Measurements from ENCODE around the gene CYP8B1.

Gene CYP8B1

GRCh38 chr3:42847731-42848130 is 27.9 kb downstream of the CYP8B1 start:
- DNase-seq (ENCODE audit: low read depth) = no peak
- H3K4me3 ChIP-seq (ENCODE audit: low read depth, low read length) = no peak overlapping the region
- TF ChIP-seq CTCF (conservative IDR thresholded peaks at IDR 0.05; ENCODE audit: low read depth, low read length) = no peak

- no peak for DNase-seq (ENCODE audit: low read depth)
- TF ChIP-seq CTCF (conservative IDR thresholded peaks at IDR 0.05; ENCODE audit: low read depth, low read length) = no peak
- no peak overlapping the region for H3K4me3 ChIP-seq (ENCODE audit: low read depth, low read length)
Observed at GRCh38 chr3:42846685-42847522, 28.8 kb downstream of the CYP8B1 start.

GRCh38 chr3:42844815-42845214 is 30.9 kb downstream of the CYP8B1 start:
- H3K4me3 ChIP-seq (ENCODE audit: low read depth, low read length) = no peak overlapping the region
- no peak for DNase-seq (ENCODE audit: low read depth)
- no peak for TF ChIP-seq CTCF (conservative IDR thresholded peaks at IDR 0.05; ENCODE audit: low read depth, low read length)

GRCh38 chr3:42844412-42844713 is 31.3 kb downstream of the CYP8B1 start:
- H3K4me3 ChIP-seq (ENCODE audit: low read depth, low read length) = no peak overlapping the region
- TF ChIP-seq CTCF (conservative IDR thresholded peaks at IDR 0.05; ENCODE audit: low read depth, low read length) = no peak
- DNase-seq (ENCODE audit: low read depth) = no peak

GRCh38 chr3:42843713-42844411 is 31.8 kb downstream of the CYP8B1 start:
- DNase-seq (ENCODE audit: low read depth) = no peak
- no peak overlapping the region for H3K4me3 ChIP-seq (ENCODE audit: low read depth, low read length)

GRCh38 chr3:42841332-42841731 is 34.3 kb downstream of the CYP8B1 start:
- TF ChIP-seq CTCF (conservative IDR thresholded peaks at IDR 0.05; ENCODE audit: low read depth, low read length) = no peak
- DNase-seq (ENCODE audit: low read depth) = no peak
- H3K4me3 ChIP-seq (ENCODE audit: low read depth, low read length) = no peak overlapping the region

More at GRCh38 chr3:42843713-42844411, 31.8 kb downstream of the CYP8B1 start:
- no peak for TF ChIP-seq CTCF (conservative IDR thresholded peaks at IDR 0.05; ENCODE audit: low read depth, low read length)
